GM21576 (cell line): ENCODE data around the gene POU6F2.
"Not testable (repeated sequence)": the region's sequence is repeated elsewhere in the genome, so short reads cannot be mapped to it uniquely, and the experiment has no call there.

ENCODE experiments used
- ATAC-seq: cut with Tn5 transposase; IDR thresholded peaks from one replicate; pipeline ENCODE4 v1.9.1; 2021; ENCODE audit warnings: mild to moderate bottlenecking, moderate library complexity; ENCODE audit not compliant: unreplicated experiment

Gene POU6F2

DNA sequence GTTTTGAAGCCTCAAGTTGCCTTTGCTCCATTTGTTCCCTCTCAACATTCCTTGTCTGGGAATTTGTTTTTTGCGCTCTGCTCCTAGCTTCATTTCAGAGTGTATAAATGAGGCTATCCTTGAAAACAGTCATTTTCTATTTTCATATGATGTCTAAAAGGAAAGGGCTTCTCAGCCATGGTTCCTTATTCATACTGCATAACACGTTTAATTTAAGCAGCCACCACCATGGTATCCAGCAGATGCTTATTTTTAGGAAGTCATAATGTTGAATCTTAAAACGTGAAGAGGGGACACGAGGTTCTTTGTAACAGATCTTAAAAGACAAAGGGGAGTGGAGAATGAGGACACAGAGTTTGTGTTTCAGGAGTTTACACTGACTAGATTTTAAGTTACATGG lies 14.5 kb downstream of the POU6F2 start:
- ATAC-seq, result no peak

DNA sequence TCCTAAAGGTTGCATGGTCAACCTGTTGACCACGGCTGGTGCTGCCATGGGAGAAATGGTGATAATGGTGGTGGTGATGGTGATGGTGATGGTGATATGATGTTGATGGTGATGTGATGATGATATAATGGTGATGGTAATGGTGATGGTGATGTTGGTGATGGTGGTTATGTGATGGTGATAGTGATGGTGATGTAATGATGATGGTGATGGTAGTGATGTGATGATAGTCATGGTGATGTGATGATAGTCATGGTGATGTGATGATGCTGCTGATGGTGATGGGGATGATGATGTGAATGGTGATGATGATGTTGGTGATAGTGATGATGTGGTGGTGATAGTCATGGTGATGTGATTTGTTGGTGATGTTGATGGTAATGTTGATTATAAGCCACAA lies 23.9 kb downstream of the POU6F2 start:
- no peak for ATAC-seq

DNA sequence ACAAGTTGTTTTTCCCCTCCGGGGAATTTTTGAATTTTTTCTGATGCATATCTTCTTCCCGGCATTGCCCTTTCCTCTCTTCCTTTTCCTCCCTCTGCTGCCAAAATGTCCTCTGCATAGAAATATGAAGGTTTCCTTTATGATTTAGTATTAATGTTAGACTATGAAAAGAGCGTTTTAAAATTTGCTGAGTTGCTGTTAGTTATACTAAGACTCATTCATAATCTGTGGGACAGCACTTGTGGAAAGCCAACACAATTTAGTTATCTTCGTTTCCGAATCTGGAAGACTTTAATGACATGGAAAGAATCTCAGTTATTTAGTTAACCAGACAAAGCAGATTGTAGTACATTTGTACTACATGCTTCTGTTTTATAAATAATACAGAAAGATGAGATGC lies 25.0 kb downstream of the POU6F2 start:
- ATAC-seq, result no peak

DNA sequence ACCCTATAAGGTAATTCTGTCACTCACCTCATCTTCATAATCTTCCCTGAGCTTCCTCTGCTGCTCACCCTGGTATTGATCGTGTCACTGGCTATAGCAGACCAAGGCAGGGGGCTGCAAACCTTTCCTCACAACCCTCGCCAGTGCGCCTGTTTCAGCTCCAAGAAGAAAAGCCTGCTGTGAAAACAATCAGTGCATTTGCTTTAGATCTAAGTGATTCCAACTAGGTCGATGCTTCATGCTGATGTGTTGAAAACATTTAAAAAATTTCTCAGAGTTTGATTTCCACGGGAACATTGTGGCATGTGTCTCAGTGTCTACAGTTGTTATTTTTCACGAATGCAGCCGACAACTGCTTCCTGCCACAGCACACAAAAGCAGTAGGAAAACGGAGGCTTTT lies 27.3 kb downstream of the POU6F2 start:
- no peak for ATAC-seq

DNA sequence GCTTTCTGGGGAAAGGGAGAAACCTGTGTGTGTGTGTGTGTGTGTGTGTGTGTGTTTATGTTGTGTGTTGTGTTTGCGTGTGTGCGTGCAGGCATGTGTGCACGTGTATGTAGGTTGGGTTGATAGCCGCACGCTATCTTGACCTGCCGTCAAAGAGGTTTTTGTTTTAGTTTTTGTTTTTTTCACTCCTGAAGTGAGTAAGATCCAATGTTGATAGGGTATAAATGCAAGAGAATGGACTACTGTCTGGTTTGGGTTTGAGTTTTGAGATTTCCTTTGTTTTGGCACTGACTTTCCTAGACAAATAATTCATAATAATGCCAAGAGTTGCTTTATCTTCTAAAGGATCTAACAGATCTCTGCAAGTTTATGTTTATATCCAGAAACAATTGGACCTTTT lies 27.8 kb downstream of the POU6F2 start:
- no peak for ATAC-seq

DNA sequence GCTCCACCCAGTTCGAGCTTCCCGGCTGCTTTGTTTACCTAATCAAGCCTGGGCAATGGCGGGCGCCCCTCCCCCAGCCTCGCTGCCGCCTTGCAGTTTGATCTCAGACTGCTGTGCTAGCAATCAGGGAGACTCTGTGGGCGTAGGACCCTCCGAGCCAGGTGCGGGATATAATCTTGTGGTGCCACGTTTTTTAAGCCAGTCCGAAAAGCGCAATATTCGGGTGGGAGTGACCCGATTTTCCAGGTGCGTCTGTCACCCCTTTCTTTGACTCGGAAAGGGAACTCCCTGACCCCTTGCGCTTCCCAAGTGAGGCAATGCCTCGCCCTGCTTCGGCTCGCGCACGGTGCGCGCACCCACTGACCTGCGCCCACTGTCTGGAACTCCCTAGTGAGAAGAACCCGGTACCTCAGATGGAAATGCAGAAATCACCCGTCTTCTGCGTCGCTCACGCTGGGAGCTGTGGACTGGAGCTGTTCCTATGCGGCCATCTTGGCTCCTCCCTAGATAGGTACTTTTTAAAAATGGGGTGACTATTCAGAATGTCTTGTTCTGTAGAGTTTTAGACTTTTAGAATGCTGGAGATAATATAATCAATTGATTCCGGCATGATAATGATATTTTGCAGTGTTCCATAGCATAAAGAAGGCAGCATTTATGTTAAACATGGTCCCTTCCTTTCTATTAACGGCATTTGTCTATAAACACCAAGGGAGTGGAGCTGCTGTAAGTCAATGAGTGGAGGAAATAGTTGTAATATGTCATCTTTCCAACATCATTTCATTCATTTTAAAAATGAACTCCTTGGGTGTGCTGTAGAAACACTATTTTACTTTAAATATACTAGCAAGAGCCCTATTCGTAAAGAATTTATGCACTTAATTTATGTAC lies 35.6 kb downstream of the POU6F2 start:
- ATAC-seq, result not testable (repeated sequence)

DNA sequence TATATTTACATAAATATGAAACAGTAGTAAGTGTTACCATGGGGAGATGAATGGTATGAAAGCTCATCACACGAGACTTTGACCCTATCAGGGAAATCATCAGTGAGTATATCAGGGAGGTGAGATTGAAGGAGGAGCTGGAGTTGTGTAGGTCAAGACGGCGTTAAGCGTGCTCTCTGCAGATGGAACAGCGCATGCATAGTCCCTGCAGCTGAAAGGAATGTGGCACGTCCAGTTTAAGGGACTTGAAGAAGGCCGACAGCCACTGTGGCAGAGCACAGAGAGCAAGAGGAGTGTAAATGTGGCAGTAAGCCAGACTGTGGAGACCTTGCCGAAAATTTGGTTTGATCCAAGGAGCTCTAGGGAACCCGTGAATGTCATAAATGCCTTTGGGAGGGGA lies 38.9 kb downstream of the POU6F2 start:
- ATAC-seq, result no peak

DNA sequence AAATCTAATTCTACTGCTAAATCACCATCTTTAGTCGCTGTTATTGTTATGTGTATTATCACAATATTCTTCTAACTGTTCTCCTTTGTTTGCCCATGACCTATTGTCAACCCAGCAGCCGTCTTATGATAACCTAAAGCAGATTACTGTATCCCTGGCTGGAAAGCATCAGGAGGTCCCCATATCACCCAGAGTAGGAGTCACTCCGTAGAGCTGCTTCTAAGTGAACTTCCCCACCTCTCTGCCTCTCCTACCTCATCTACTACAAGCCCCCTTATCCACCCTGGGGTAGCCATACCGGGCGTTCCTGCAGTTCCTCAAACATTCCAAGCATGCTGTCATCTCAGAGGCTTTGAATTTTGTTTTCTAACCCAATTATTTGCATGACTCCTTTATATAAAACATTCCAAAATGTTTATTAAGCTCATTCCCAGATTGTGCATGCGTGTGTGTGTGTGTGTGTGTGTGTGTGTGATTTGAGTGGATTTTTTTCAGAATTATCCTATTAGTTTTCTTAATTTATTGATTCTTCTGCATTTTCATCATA lies 39.7 kb downstream of the POU6F2 start:
- no peak for ATAC-seq

DNA sequence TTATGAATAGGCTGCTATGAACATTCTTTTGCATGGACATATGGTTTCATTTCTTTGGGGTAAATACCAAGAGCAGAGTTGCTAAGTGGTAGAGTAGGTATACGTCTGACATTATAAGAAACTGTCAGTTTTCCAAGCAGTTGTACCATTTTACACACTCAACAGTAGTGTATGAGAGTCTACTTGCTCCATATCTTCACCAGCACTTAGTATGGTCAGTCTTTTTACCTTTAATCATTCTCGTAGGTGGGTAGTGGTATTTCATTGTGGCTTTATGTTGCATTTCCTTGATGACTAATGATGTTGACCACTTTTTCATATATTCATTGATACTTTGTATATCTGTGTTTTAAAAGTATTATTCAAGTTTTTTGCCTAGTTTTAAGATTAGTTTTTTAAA lies 45.1 kb downstream of the POU6F2 start:
- no peak for ATAC-seq

DNA sequence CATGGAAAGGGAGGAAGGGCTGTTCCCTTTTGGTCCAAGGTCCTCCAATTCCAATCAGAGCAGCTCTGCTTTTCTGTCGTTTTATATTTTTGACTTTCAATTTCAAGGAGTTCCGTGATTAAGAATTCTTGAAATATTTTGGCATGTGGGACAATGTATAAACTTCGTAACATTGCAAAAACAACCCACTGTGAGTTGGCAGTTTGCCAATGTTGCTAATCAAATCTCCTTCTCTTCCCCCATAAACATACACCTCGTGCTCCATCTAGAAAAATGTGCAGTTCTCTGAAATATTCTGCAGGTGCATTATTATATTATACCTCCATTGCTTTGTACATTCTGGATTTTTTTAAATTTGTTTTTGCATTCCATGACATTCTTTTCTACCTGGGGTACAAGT lies 49.8 kb downstream of the POU6F2 start:
- no peak for ATAC-seq

DNA sequence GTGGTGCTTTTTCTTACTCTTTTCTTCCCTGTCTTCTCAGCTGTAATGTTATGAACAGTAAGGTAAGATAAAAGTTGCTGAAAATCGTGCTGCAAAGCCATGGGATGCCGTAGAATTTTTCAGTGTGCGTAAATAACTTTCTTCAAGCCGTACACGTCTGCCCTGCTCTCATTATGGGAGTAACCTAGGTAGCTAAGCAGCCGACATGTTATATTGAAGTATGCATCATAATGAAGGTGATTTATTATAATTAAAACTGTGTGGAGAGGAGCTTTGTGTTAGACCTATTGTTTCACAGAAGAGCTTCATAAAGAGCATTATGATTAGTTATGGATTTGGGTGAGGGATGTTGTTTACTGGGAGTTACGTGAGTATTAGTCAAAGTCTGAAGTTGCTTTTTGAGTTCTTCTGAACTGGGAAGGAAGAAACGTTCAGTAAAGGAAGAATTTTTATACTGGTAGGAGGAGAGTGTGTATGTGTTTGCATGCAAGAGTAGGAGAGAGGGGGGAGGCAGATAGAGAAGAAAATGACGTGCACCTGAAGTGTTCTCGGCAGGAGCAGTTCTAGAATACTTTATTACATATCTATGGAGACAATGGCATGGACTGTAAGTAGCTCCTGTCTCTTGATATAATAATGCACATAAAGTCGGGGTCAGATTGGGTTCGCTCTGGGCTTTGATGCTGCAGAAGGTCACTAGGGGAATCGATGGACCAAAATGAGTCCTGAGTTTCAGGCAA lies 56.3 kb downstream of the POU6F2 start:
- ATAC-seq, result no peak

DNA sequence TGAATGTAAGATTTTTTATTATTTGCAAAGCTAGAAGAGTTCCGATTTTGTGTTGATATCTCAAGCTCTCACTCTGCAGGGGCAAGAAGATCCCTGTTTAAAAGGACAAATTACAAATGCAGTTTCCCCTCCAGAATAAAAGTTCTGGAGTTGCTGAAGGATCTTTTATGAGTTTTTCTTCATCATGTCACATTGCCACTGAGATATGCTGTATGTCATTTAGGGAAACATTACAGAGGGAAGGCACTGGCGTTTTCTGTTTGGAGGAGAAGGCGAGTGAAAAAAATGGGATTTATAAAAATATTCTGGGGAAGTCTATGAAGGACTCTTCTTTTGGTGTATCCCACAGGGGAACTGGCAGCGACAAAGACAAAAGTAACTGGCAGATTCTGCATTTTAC lies 57.4 kb downstream of the POU6F2 start:
- no peak for ATAC-seq

DNA sequence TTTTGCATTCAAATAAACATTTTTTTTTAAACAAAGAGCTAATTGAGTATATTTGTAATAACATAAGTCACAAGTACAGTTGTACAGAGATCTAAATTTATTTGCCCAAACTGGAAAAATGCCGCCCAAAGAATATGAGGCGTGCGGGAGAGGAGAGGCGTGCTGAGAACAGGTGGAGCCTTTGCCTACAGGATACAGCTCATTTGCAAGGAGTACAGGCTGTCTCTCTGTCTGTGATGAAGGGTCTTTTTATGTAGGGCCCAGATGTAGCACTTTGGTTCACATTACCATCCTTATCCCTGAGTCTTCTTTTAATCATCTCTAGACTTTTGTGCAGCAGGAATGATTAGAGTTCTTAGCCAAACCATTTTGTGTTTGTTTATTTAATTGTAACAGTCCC lies 58.2 kb downstream of the POU6F2 start:
- ATAC-seq, result no peak

DNA sequence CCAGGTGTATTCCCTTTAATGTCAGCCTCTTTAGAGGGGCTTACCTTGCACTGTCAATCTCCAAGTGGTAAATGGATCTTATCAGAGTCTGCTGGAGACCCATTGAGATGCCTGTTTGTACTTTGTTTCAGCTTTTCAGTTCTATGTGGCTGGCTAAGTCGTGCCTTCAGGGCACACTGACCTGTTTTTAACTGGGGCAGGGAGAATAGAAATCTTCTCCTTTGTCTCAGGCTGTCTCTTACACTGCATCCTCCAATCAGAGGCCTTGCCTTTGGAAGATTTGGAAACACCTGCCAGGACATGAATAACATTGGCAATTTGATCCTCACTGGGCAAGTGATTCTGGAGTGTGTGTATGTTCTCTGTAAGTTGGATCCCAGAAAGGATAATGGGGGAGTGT lies 65.0 kb downstream of the POU6F2 start:
- no peak for ATAC-seq

DNA sequence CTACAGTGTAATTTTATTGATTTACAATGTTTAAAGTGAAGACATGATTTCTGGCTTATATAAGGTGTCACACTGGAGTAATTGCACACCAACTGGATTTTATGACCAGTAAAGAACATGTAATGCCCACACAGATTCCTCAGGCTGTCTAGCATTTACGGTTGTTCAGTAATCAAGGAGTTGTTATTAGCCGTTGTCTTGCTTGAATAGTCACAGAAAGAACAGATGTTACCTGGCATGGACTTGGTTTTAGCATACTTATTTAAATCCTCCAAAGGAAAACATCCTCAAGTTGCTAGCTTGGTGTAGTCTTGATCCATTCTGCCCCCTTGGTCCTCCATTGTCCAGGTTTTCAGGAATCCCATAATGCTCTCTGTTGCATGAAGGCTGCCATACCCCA lies 65.8 kb downstream of the POU6F2 start:
- ATAC-seq, result no peak

DNA sequence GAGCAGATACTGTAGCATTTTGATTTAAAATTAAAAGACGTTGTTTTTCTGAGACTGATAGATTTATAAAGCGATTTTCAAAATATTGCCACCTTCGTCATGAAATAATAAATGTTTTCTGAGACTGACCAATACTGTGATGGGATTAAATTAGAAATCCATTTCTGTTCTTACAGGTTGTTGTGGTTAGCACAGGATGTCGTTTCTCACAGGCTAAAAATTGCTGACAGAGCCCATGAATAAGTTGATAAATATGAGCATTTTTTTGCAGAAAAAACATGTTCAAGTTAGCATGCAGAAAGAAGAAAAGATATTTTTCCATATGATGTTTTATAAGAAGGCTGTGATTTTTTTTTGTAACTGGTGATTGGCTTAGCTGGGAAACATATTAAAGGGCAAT lies 66.8 kb downstream of the POU6F2 start:
- no peak for ATAC-seq

DNA sequence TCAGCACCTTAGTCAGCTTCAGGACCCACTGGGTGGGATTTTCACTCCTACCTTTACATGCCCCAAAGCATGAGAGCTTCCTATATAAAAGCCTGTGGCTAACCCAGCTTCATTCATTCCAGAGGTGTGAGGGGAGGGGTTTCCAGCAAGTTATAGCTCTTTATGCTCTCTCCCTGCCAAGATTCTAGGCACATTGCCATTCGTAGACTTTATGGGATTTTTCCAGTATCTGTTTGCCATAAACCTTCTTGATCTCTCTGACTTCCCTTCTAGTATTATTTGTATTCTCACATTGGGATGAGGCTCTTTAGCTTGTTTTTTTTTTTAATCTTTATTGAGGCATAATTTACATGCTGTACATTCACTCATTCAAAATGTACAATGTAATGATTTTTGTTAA lies 67.5 kb downstream of the POU6F2 start:
- ATAC-seq, result no peak

DNA sequence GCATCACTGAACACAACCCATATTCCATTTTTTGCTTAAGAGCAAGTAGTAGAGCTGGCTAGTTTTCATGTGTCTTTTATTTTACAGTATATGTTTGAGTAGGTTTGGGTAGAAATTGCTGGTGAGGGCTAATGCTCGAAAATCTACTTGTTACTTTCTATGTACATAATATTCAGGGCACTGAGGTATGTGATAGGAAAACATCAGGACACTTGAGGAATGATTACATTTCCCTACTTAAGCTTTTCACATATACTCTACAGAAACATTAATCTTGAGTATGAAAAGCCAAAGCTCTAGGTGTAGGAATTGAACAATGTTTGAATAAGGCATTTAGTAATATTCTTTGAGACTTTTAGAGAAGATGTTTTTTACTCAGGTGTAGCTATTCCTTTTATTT lies 73.6 kb downstream of the POU6F2 start:
- no peak for ATAC-seq

DNA sequence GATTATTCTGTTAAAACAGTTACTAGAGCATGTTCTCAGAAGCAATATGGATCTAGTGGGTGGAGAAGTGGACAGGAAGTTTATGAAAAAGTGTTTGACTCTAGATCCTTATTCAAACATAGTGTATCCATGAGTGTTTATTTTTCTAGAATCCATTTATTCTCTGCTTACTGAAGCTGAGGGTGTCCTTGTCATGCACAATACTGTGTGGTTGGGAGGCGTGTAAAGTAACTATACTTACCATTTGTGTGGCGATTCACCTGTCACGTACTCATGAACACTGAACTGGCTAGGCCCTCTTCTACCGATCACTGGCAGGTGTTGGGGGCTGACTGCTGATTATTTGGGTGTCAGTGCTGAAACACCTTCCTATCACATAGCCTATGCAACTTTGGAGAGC lies 74.0 kb downstream of the POU6F2 start:
- ATAC-seq, result no peak

DNA sequence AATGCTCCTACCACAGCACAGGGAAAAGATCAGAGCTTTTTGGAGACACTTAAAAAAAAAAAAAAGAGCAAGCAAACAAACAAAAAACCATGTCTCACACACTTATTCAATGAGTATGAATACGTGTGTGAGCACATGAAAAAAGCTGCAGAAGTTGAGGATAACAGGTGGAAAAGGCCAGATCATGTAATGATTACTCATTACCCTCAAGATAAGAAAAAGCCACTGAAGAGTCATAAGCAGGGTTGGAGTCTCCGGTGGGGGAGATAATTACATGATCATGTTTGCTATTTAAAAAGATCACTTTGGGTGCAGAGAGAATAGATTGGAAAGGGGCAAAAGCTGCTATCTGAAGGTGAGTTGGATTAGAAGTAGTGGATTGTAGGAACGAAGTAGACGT lies 77.0 kb downstream of the POU6F2 start:
- ATAC-seq, result no peak

DNA sequence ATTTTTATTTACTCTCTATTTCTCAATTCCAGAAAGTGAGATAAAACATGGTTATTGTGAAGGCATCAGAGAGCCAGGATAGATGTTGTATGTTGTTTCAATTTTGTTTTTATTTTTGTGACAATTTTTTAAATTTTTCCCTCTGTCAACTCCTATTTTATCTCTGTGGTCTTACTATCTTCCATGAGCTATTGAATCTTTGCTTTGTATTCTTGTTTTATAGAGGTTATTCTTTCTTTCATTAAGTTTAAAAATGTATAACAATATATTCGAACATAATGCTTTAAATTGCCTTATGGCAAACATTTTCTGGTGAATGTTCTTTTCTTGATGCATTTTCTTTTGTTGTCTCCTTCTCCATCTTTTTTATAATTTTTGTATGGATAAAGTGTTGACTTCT lies 78.4 kb downstream of the POU6F2 start:
- ATAC-seq, result no peak

DNA sequence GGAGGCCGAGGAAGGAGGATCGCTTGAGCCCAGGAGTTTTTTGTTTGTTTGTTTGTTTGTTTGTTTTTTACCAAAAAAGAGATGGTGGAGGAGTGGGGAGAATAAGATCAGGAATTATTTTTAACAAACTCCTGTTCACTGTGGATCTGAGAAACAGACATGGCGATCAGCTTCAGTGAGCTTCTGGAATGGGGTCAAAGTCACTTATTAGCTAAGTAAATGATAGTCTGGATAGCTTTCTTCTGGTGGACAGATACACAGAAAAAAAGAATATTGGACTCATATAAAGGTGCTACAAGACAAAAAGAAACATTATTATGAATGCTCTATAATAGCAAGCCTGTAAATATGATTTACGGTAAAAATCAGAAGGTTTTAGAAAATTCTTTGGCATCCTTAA lies 85.1 kb downstream of the POU6F2 start:
- ATAC-seq, result no peak
